ENCODE data around the gene PON2.

DNA sequence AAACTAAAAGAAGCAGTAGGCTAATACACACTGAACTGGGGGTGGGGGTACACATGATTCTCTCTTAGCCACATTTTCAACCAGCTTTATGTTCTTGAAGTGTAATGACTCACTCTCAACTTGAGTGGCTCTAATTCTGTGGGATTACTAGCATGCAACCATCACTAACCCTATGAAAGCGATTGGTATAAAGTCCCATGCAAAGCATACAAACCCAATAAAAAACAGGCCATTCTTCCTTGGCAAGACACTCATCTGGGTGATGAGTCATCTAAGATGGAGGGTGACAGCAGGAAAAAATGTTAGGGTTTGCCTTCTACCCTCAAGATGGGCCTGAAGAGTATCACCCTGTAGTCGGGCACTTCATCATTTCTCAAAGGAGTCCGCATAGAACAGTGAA, 23.8 kb downstream of the PON2 start:
- TF ChIP-seq, protein P1, sequence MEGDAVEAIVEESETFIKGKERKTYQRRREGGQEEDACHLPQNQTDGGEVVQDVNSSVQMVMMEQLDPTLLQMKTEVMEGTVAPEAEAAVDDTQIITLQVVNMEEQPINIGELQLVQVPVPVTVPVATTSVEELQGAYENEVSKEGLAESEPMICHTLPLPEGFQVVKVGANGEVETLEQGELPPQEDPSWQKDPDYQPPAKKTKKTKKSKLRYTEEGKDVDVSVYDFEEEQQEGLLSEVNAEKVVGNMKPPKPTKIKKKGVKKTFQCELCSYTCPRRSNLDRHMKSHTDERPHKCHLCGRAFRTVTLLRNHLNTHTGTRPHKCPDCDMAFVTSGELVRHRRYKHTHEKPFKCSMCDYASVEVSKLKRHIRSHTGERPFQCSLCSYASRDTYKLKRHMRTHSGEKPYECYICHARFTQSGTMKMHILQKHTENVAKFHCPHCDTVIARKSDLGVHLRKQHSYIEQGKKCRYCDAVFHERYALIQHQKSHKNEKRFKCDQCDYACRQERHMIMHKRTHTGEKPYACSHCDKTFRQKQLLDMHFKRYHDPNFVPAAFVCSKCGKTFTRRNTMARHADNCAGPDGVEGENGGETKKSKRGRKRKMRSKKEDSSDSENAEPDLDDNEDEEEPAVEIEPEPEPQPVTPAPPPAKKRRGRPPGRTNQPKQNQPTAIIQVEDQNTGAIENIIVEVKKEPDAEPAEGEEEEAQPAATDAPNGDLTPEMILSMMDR (IDR thresholded peaks at IDR 0.05; ENCODE audit: insufficient read depth, low read length) = no peak
- no peak for TF ChIP-seq POLR2AphosphoS5 (IDR thresholded peaks at IDR 0.05; ENCODE audit: low read depth)
